NOMO-1 (cell line): ENCODE data around the gene KRT32.

ENCODE experiments used
- DNase-seq, 2 experiments: peaks; one replicate each; lab custom pipeline; 2025; ENCODE audit not compliant: unreplicated experiment in 2 of 2; lab: John Stamatoyannopoulos, UW

KRT32 gene

GRCh38 chr17:41468346-41468745, 1.2 kb upstream of the KRT32 start:
- DNase-seq = no peak

DNA sequence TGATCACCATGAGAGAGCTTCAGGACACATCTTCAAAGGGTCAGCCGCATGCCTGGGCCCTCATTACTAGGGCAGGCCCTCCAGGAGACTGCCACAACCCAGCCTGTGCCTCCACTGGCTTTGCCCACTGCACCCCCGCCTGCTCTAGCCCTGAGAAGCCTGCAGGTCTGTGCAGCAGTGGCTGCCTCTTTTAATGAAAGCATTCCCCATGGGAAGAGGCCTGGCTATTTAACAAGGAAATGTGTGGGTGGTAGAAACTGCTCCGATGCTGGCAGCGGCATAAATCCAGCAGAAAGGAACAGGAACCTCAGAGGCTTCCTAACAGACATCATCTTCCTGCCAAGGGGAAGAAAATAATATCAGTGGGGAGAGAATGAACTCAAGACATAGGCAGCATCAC, 375 bp upstream of the KRT32 start:
- no peak for DNase-seq

- no peak for DNase-seq
These were observed 2.5 kb downstream of the KRT32 start for GRCh38 chr17:41464682-41465081.

- no peak for DNase-seq
These were observed 3.0 kb downstream of the KRT32 start for GRCh38 chr17:41464173-41464572.

DNA sequence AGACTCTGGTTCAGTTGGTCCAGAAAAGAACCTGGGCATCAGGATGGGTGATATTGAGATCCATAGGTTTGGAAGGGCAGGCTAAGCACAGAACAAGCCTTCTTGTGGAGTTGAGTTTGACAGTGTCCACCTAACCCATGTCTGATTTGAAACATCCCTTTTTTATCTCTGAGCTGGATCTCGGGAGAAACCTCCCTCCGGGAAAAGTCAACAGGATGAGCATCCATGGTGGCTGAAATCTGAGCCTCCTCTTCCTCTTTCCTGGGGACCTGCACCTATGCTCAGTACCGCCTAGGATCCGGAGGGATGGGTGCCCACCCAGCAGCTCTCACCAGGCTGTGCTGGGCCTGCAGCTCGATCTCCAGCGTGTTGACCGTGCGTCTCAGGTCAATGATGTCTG, 3.4 kb downstream of the KRT32 start:
- no peak for DNase-seq

- DNase-seq = no peak
These were observed 4.5 kb downstream of the KRT32 start for GRCh38 chr17:41462705-41463104.

GRCh38 chr17:41457676-41458075, 9.5 kb downstream of the KRT32 start:
- DNase-seq = no peak

DNA sequence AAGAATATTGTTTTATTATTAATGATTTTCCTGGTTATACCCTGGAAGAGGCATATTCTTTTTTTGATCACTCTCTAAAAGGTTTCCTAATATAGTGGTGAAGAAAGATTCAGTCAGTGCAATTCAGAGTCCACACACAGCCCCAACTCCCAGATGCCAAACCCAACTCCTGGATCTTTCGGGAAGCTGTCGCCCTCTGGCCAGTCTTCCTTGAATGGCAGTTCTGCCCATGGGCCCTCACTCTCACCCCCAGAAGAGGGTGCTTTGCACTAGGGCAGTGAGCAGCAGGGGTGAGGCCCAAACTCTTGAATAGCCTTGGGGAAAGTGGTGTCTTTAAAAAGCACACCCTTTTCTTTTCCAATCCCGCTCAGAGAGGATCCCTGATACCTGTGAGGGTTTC, 11.0 kb downstream of the KRT32 start:
- DNase-seq = no peak

- no peak for DNase-seq
These were observed 11.9 kb downstream of the KRT32 start for GRCh38 chr17:41455236-41455635.

- DNase-seq = no peak
These were observed 14.1 kb downstream of the KRT32 start for GRCh38 chr17:41453066-41453465.

GRCh38 chr17:41452281-41452680, 14.9 kb downstream of the KRT32 start:
- DNase-seq = peak in 1 of 2 experiments; percentile 15

DNA sequence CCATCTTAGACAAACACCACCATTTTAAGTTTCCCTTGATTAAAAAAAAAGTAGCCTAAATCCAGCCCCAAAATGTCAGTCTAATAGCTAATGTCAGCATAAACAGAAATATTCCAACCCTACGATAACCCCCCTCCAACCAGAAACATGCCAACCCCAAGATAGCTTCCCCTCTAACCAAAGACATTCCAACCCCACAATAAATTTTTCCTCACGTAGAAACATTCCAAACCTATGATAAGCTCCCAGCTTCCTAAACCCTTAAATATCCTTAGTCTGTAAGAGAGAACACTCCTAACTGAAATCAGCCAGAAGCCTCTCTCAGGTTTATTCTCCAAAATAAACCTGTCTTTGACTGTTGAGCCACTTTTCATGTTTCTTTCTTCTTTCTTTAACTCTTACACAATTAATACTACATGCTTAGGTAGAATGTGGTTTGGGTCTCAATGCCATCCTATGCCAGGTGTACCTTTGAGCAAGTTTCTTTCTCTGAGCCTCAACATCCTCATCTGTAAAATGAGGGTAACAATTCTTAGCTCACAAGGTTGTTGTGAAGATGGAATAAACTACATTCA, 15.9 kb downstream of the KRT32 start:
- DNase-seq = no peak

- DNase-seq = no peak
These were observed 18.2 kb downstream of the KRT32 start for GRCh38 chr17:41449008-41449407.

DNA sequence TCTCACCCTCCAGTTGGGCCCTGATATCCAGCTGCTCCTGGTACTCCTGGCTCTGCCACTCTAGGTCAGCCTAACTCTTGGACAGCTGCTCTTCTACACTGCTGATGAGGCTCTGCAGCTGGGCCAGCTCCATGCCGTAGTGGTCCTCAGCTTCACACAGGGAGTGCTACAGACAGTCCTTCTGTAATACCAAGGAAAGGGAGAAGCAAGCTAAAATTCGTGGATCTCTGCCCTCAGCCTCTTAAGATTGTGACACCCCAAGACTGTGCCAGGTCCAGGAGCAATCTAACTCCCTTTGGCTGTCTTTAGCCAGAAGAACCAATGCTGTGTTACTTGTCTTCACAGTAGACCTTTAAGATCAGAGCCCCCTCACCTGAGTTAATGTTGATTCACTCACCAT, 18.7 kb downstream of the KRT32 start:
- DNase-seq = no peak

- no peak for DNase-seq
These were observed 20.4 kb downstream of the KRT32 start for GRCh38 chr17:41446806-41447205.

GRCh38 chr17:41444640-41445039, 22.5 kb downstream of the KRT32 start:
- no peak for DNase-seq

DNA sequence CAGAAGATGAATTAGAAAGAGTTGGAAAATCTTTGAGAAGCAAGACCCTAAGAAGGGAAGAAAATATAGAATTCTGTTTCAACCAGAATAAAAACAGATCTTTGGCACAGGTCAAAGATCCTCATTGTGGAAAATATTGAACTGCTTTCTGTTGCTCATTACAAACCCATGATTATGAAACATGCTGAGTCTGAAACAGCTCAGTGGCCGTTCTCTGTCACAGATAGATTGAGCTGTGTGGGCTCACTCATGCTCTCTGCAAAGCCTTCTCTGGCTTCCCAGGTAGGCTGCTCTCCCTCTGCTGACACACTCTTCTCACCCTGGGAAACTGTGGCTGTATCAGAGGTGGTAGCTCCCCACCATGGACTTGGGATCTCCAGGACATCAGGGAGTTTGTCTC, 23.0 kb downstream of the KRT32 start:
- DNase-seq = peak in 1 of 2 experiments; percentile 8

GRCh38 chr17:41442739-41443138, 24.4 kb downstream of the KRT32 start:
- DNase-seq = no peak

DNA sequence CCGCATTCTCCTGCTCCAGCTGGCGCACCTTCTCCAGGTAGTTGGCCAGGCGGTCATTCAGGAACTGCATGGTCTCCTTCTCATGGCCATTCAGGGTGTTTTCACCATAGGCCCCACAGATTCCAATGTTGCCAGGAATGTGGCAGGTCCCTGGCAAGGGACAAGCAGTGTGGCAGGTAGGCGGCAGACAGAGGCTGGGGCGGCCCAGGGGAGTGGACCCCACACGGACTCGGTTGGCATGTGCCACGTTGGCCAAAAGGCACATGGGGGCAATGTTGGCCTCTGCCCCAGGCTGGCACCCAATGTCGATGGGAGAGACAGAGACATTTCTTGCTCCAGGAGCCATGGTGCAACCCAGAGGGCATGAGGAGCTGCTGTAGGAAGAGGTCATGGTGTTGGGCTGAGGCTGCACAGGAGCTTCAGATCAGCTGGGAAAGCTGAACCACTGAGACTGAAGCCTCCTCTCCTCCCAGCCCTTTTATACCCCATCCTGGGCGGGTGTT, 26.6 kb downstream of the KRT32 start, which contains the start of gene KRT38:
KRT38 (minus strand) TSS at position 453 of the 503 bp plus-strand sequence; CDS start at position 391, 62 bp downstream.
- DNase-seq = no peak

DNA sequence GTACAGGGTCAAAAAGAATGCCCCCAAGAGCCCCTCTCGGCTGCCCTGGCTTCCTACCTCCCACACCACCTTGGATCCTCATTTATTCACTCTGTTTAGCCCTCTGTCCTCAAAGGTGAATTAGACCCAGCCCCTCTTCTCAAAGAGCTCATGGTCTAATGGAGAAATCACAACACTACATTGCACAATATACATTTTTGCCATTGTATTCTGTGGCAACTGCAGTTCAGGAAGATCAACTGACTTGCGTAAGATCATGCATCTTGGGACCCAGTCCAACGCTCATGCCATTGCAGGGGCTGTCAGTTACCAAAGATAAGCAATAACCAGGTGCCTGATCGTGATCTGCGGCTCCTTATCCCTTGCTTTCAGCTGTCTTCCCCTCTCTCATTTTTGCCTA, 27.8 kb downstream of the KRT32 start:
- DNase-seq = peak in 1 of 2 experiments; percentile 12

GRCh38 chr17:41437769-41438168, 29.4 kb downstream of the KRT32 start:
- DNase-seq = no peak

DNA sequence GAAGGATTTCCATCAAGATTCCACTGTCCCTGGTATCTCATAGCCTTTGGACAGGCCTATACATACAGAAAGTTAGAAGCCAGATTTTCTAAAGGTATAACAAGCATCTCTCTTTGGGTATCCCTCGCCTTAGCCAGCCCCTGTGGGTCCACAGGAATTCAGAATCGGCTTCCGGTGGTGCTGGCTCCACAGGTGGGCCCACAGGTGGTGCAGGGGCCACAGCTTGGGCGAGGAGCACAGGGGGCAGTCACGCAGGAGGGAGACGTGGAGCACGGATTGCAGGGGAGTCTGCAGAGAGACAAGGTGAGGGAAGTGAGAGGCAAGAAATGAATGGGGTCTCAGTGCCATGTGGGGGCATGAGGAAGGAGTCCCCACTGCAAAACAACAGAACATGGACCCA, 29.9 kb downstream of the KRT32 start:
- DNase-seq = no peak

- no peak for DNase-seq
These were observed 32.8 kb downstream of the KRT32 start for GRCh38 chr17:41434415-41434814.
